Endometrial microvascular endothelial cells (primary cell): ENCODE results near the gene CFAP46. TPM values are rescaled to one million over a fixed set of nuclear protein-coding genes. Genes with fewer than 3 reads are reported as not detected.

Experiments
- in situ Hi-C: cut with HindIII; loops from 2 replicates; pipeline ENCODE4 v1.10.0; 2017; ENCODE audit warnings: low sequenced_read_pairs, low pct_unique_long_range_greater_than_20kb; ENCODE audit errors: inconsistent ontology term
- total RNA-seq: library from RNA; depleted of rRNA; stranded (reverse); fragments of >200 nt; gene quantifications from one replicate; pipeline ENCODE4 v1.2.3, GENCODE V29; 2015; ENCODE audit errors: inconsistent ontology term

The CFAP46 gene
- total RNA-seq, 1 donor from 2014 or later = 0.09 TPM

GRCh38 chr10:132948351-132948750 lies 6.0 kb upstream of the CFAP46 start:
- in situ Hi-C loops = loop anchor here (25.0 kb wide), 1 partner anchor 214 kb away; the partner anchor contains the start of gene KNDC1

- in situ Hi-C loops = loop anchor here (25.0 kb wide), 1 partner anchor 214 kb away; the partner anchor contains the start of gene KNDC1
These were observed 5.5 kb upstream of the CFAP46 start for GRCh38 chr10:132947843-132948242.

GRCh38 chr10:132946806-132947546 lies 4.6 kb upstream of the CFAP46 start:
- in situ Hi-C loops = loop anchor here (25.0 kb wide), 1 partner anchor 215 kb away; the partner anchor contains the start of gene KNDC1

- in situ Hi-C loops = loop anchor here (25.0 kb wide), 1 partner anchor 216 kb away; the partner anchor contains the start of gene KNDC1
These were observed 3.9 kb upstream of the CFAP46 start for GRCh38 chr10:132946311-132946710.

GRCh38 chr10:132945894-132946255 lies 3.5 kb upstream of the CFAP46 start:
- in situ Hi-C loops = loop anchor here (25.0 kb wide), 1 partner anchor 216 kb away; the partner anchor contains the start of gene KNDC1

GRCh38 chr10:132945125-132945893 lies 2.9 kb upstream of the CFAP46 start:
- in situ Hi-C loops = loop anchor here (25.0 kb wide), 1 partner anchor 217 kb away; the partner anchor contains the start of gene KNDC1

GRCh38 chr10:132944510-132944909 lies 2.1 kb upstream of the CFAP46 start:
- in situ Hi-C loops = loop anchor here (25.0 kb wide), 1 partner anchor 218 kb away; the partner anchor contains the start of gene KNDC1

- in situ Hi-C loops = loop anchor here (25.0 kb wide), 1 partner anchor 218 kb away; the partner anchor contains the start of gene KNDC1
These were observed 1.5 kb upstream of the CFAP46 start for GRCh38 chr10:132943791-132944404.

GRCh38 chr10:132943058-132943790 lies 854 bp upstream of the CFAP46 start:
- in situ Hi-C loops = loop anchor here (25.0 kb wide), 1 partner anchor 219 kb away; the partner anchor contains the start of gene KNDC1

GRCh38 chr10:132941640-132942051 lies 724 bp downstream of the CFAP46 start:
- in situ Hi-C loops = loop anchor here (25.0 kb wide), 1 partner anchor 221 kb away; the partner anchor contains the start of gene KNDC1

GRCh38 chr10:132940791-132941465 lies 1.4 kb downstream of the CFAP46 start:
- in situ Hi-C loops = loop anchor here (25.0 kb wide), 1 partner anchor 221 kb away; the partner anchor contains the start of gene KNDC1

- in situ Hi-C loops = loop anchor here (25.0 kb wide), 1 partner anchor 222 kb away; the partner anchor contains the start of gene KNDC1
These were observed 2.2 kb downstream of the CFAP46 start for GRCh38 chr10:132939957-132940790.

GRCh38 chr10:132939378-132939955 lies 2.9 kb downstream of the CFAP46 start:
- in situ Hi-C loops = loop anchor here (25.0 kb wide), 1 partner anchor 223 kb away; the partner anchor contains the start of gene KNDC1

- in situ Hi-C loops = loop anchor here (25.0 kb wide), 1 partner anchor 224 kb away; the partner anchor contains the start of gene KNDC1
These were observed 3.7 kb downstream of the CFAP46 start for GRCh38 chr10:132938472-132939339.

- in situ Hi-C loops = loop anchor here (25.0 kb wide), 1 partner anchor 224 kb away; the partner anchor contains the start of gene KNDC1
These were observed 4.5 kb downstream of the CFAP46 start for GRCh38 chr10:132937861-132938260.
